Skin epidermis (tissue), 12 donors: ENCODE measurements around the gene CACNA1F.

Experiments
- H3K27ac ChIP-seq, 21 experiments: fragments of 200-600 bp; sonication (generic) in 11 of 21; one replicate each; pipeline ENCODE4 v1.5.0; 2020; ENCODE audit warnings: mild to moderate bottlenecking in 3 of 21, inconsistent platforms in 2 of 21, moderate library complexity in 2 of 21
- H3K4me3 ChIP-seq, 7 experiments: fragments of 200-600 bp; sonication (generic) in 2 of 7; one replicate each; pipeline ENCODE4 v1.5.0; 2020; ENCODE audit warnings: inconsistent platforms in 2 of 7, mild to moderate bottlenecking in 2 of 7, moderate library complexity in 1 of 7

CACNA1F gene

DNA sequence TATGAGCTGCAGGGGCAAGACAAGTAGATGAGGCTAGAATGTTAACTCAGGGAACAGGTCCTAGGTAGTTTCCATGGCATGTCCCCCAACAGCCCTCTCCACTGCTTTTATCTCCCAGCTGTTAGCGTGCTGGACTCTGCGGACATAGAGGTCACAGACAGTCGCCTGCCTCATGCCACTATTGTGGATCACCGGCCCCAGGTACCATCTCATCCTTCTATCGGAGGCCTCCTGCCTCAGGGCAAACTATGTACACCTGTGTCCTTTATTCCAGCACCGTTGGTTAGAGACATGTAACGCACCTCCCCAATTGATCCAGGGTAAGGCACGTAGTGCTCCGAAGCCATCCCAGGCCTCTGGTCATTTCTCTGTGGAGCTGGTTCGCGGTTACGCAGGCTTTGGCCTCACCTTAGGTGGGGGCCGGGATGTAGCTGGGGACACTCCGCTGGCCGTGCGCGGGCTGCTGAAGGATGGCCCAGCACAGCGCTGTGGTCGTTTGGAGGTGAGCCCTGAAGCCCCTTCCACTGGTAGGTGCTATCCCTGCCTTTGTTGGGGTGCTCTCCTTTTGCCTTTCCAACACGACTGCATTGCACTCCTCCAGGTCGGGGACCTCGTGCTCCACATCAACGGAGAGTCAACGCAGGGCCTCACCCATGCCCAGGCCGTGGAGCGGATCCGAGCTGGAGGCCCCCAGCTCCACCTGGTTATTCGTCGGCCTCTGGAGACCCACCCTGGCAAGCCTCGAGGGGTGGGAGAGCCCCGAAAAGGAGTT lies 68.4 kb downstream of the CACNA1F start:
- Histone ChIP-seq H3K4me3 (no peak overlapping the region), H3K27ac (peak overlapping the region in 6 of 21 experiments; percentile 83 to 92 (median 90))

DNA sequence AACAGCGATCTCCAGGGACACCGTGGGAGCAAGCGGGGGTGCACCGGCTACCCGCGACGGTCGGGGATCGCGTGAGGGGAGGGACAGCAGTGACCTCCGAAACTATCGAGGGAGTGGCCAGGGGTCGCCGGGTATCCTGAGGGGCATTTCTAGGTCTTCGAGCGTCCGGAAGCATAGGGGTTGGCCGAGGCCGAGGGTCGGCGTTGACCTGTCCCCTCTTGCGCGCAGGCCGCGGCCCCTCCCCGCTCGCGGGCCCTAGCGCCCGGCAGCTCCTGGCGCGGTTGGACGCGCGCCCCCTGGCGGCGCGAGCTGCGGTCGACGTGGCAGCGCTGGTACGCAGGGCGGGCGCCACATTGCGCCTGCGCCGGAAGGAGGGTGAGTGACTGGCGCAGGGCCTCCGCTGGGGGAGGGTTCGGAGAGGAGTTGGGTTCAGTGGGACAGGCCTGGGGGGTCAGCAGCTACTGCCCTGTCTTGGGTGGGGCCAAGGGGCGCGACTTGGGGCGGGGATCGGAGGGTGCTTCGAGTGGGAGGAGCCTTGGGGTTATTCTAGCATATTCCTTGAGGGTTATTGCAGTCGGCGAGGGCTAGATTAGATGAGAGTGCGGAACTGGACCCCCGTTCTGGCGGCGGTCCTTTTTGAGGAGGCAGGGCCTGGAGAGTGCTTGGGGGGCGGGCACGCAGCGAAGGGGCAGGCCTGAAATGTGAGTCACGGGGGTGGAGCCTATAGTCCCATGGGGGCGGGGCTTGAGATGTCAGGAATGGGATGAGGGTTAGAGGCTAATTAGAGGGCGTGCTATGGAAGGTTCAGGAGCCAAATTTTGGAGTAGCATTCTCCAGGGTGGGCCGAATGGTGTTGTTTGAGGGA lies 69.4 kb downstream of the CACNA1F start:
- Histone ChIP-seq H3K4me3 (peak overlapping the region; percentile 24 to 42 (median 28)), H3K27ac (peak overlapping the region; percentile 46 to 93 (median 83))

DNA sequence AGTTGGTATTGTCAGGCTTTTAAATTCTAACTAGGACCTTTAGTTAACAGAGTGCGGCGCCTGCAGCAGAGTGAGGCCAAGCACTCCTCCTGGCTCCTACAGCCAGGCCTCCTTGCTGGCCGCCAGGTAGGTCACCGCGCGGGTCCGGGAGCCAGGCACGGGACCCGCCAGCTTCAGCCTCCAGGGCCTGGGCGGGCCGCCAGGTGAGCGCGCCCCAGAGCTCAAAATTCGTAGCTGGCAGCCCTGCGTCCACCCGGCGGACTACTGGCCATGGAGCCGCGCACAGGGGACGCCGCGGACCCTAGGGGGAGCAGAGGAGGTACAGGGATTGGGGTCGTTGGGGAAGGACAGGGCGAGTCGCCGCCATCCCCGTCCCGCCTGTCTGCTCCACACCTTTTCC lies 70.5 kb downstream of the CACNA1F start, which contains the start of gene MAGIX:
Gene MAGIX (plus strand): TSS at position 139 of the 400 bp plus-strand sequence. CDS start 132 bp downstream, at position 271.
- Histone ChIP-seq H3K4me3 (peak within 1 kb of the TSS; percentile 24 to 42 (median 28)), H3K27ac (peak within 1 kb of the TSS; percentile 46 to 93 (median 83))

DNA sequence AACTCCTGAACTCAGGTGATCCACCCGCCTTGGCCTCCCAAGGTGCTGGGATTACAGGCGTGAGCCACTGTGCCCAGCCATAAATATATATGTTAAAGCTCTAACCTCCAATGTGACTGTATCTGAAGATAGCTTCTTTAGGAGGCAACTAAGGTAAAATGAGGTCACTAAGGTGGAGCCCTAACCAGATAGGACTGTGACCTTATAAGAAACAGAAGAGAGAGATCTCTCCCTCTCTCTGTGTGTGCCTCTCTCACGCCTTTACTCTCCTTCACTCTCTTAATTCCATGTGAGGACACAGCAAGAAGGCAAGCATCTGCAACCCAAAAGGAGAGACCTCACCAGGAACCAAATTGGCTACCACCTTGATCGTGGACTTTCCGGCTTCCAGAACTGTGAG lies 71.5 kb downstream of the CACNA1F start:
- Histone ChIP-seq H3K27ac (no peak overlapping the region), H3K4me3 (no peak overlapping the region)

DNA sequence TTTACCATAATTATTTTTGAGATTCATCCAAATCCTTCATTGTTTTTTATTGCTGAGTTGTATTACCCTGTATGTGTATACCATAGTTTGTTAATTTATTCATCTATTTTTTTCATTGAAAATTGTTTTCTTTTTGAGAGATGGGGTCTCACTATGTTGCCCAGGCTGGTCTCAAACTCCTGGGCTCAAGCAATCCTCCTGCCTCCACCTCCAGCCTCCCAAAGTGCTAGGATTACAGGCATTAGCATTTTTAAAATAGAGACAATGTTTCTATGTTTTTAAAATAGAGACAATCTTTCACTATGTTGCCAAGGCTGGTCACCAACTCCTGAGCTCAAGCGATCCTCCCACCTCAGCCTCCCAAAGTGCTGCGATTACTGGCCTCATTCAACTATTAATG lies 72.2 kb downstream of the CACNA1F start:
- Histone ChIP-seq H3K27ac (no peak overlapping the region), H3K4me3 (no peak overlapping the region)

DNA sequence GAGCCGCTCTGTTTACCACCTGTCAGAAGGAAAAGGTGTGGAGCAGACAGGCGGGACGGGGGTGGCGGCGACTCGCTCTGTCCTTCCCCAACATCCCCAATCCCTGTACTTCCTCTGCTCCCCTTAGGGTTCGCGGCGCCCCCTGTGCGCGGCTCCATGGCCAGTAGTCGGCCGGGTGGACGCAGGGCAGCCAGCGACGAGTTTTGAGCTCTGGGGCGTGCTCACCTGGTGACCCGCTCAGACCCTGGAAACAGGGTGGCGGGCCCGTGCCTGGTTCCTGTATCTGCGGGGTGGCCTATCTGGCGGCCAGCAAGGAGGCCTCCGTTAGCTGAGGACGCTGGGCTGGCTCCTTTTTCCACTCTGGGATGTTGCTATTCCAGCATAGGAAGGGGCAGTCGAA lies 75.9 kb downstream of the CACNA1F start:
- H3K4me3 ChIP-seq = no peak overlapping the region
- no peak overlapping the region for H3K27ac ChIP-seq

DNA sequence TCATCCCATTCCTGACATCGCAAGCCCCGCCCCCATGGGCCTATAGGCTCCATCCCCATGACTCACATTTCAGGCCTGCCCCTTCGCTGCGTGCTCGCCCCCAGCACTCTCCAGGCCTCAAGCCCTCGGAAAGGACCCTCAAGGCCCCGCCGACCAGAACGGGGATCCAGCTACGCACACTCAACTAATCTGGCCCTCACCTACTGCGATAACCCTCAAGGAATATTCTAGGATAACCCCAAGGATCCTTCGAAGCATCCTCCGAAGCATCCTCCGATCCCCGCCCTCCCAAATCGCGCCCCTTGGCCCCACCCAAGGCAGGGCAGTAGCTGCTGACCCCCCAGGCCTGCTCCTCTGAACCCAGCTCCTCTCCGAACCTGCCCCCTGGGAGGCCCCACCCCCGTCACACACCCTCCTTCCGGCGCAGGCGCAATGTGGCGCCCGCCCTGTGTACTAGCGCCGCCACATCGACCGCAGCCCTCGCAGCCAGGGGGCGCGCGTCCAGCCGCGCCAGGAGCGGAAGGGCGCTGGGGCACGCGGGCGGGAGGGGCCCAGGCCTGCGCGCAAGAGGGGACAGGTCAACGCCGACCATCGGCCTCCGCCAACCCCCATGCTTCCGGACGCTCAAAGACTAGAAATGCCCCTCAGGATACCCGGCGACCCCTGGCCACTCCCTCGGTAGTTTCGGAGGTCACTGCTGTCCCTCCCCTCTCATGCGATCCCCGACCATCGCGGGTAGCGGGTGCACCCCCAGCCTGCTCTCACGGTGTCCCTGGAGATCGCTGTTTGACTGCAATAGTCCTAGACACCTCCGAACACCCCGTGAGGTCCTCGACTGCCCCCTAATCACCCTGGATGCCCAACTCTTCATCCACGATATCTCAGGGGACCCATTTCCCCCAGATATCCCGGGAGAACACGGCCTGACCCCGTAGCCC lies 77.0 kb downstream of the CACNA1F start:
- H3K4me3 ChIP-seq = peak overlapping the region; percentile 32 to 45 (median 39)
- H3K27ac ChIP-seq = peak overlapping the region; percentile 58 to 93 (median 89)

DNA sequence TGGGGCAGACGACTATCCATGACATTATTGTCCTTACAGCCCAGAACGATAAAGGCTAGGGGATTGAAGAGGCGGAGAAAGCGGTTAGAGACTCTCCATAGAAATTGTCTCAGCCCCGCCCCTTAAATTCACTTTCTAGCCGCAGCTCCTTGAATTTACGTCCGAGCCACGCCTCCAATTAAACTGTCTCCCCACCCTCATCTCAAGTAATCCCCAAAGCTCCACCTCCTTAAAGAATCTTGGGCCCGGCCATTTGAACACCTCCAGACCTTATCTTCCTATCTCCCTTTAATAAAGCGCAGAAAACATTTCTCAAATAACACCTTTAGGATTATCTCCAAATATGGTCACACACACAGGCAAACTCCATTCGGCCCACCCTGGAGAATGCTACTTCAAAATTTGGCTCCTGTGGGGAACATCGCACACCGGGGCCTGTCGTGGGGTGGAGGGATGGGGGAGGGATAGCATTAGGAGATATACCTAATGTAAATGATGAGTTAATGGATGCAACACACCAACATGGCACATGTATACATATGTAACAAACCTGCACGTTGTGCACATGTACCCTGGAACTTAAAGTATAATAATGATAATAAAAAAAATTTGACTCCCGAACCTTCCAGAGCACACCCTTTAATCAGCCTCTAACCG lies 77.8 kb downstream of the CACNA1F start:
- Histone ChIP-seq H3K27ac (peak overlapping the region in 18 of 21 experiments; percentile 81 to 93 (median 89)), H3K4me3 (peak overlapping the region; percentile 32 to 45 (median 39))
